Kidney (tissue), 14 donors: Measurements from ENCODE around the gene SETD1B. TPM values are rescaled to one million over a fixed set of nuclear protein-coding genes. Genes with fewer than 3 reads are reported as not detected.

Experiments used
- DNase-seq, 5 donors: peaks; one replicate each; pipeline ENCODE4 v3.0.0-alpha.2; 2013 to 2020
- FAIRE-seq: peaks from 2 replicates; lab custom pipeline; 2012; peaks lifted over from hg19 to GRCh38; lab: Jason Lieb, UNC
- H3K27ac ChIP-seq, 2 donors: one replicate each; pipeline ENCODE4 v1.7.0; 2013; ENCODE audit warnings: low read depth in 2 of 2, low read length in 2 of 2, inconsistent platforms in 1 of 2
- H3K27me3 ChIP-seq: one replicate; pipeline ENCODE4 v1.7.1; 2013; ENCODE audit warnings: low read length, inconsistent platforms; ENCODE audit not compliant: control insufficient read depth, insufficient read depth
- H3K36me3 ChIP-seq, 3 donors: one replicate each; pipeline versions ENCODE4 v1.7.0 to v1.7.1; 2013; ENCODE audit warnings: low read length in 3 of 3, control low read depth in 1 of 3, inconsistent platforms in 1 of 3; ENCODE audit not compliant: insufficient read depth in 3 of 3, control insufficient read depth in 2 of 3
- H3K4me1 ChIP-seq, 3 donors: one replicate each; pipeline versions ENCODE4 v1.7.0 to v1.7.1; 2013; ENCODE audit warnings: low read length in 3 of 3, inconsistent platforms in 1 of 3, low read depth in 1 of 3; ENCODE audit not compliant: control insufficient read depth in 2 of 3, insufficient read depth in 2 of 3
- H3K4me3 ChIP-seq, 3 donors: one replicate each; pipeline versions ENCODE4 v1.7.0 to v1.8.1; 2013; ENCODE audit warnings: low read length in 3 of 3, control low read depth in 1 of 3, inconsistent platforms in 1 of 3
- H3K9ac ChIP-seq, 3 donors: one replicate each; pipeline versions ENCODE4 v1.7.0 to v1.7.1; 2013; ENCODE audit warnings: low read length in 3 of 3, control low read depth in 1 of 3, inconsistent platforms in 1 of 3
- H3K9me3 ChIP-seq, 3 donors: one replicate each; pipeline versions ENCODE4 v1.7.0 to v1.7.1; 2013; ENCODE audit warnings: low read length in 3 of 3, control low read depth in 1 of 3, inconsistent platforms in 1 of 3; ENCODE audit not compliant: control insufficient read depth in 2 of 3, insufficient read depth in 1 of 3
- intact Hi-C: fragments of 100-400 bp; cut with DNase I; formaldehyde crosslinking; loops from one replicate; pipeline ENCODE4 v1.11.1; 2022
- polyA plus RNA-seq: library from polyadenylated mRNA; stranded (reverse); fragments of 350-450 nt; fragmentation: Illumina TruSeq; extraction: RNeasy Lipid Tissue Mini Kit (QIAGEN cat#74804); gene quantifications from one replicate; pipeline ENCODE4 v1.2.3, GENCODE V29; 2014; ENCODE audit warnings: low read depth, low replicate concordance; ENCODE audit not compliant: insufficient read depth
- total RNA-seq: library from RNA; stranded (reverse); fragmentation: NEBNext Ultra II Directional; extraction: Animal tissue kit (Norgen Biotek cat#: 25700); gene quantifications from one replicate; pipeline ENCODE4 v1.2.1, GENCODE V29; 2021
- TF ChIP-seq, protein P1 (sequence below): IDR thresholded peaks from 3 replicates; pipeline ENCODE4 v1.5.1; 2012; ENCODE audit warnings: mild to moderate bottlenecking, moderate library complexity, borderline replicate concordance; ENCODE audit not compliant: insufficient read depth; ENCODE audit errors: extremely low read depth
- donor health status: control.
- donor health status: control.
- donor health status: control.
- donor health status: control.
- donor health status: control.
- donor health status: DM: yes; HTN: yes; CAD: no.
- donor health status: Normal renal cell carcinoma (clear cell type).

The SETD1B gene
- total and polyA plus RNA-seq, 2 donors from 2014 or later: 3.5 to 34.5 TPM

DNA sequence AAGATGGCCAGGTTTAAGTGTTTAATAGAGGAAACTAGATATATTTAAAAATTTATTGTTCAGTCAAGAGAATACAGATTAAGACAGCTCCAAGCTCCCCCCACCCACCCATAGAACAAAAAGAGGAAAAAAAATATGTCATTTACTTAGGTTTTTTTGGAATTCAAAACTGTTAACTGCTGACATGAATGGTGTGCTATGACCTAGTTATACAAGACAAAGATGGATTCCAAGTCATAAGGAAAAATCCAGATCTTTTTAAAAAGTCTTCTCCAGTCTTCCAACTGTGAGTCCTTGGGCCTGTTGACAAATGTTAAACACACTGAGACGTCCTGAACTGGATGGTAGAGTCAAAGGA lies 1.3 kb upstream of the SETD1B start:
- peaks cover 0 to 31% (median 7%) of the 10 kb centered on the region in 3 donors for H3K4me1 ChIP-seq
- H3K27ac ChIP-seq: peak overlapping the region; percentile 100
- TF ChIP-seq, protein P1, sequence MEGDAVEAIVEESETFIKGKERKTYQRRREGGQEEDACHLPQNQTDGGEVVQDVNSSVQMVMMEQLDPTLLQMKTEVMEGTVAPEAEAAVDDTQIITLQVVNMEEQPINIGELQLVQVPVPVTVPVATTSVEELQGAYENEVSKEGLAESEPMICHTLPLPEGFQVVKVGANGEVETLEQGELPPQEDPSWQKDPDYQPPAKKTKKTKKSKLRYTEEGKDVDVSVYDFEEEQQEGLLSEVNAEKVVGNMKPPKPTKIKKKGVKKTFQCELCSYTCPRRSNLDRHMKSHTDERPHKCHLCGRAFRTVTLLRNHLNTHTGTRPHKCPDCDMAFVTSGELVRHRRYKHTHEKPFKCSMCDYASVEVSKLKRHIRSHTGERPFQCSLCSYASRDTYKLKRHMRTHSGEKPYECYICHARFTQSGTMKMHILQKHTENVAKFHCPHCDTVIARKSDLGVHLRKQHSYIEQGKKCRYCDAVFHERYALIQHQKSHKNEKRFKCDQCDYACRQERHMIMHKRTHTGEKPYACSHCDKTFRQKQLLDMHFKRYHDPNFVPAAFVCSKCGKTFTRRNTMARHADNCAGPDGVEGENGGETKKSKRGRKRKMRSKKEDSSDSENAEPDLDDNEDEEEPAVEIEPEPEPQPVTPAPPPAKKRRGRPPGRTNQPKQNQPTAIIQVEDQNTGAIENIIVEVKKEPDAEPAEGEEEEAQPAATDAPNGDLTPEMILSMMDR: no peak
- H3K4me3 ChIP-seq: peak overlapping the region; percentile 93 to 94 (median 94)
- H3K36me3 ChIP-seq: peaks cover 0 to 8% (median 2%) of the 10 kb centered on the region in 3 donors
- DNase-seq: no peak
- FAIRE-seq: no peak
- intact Hi-C loops: no loop called here
- H3K27me3 ChIP-seq: no peaks in the 10 kb centered on the region
- H3K9ac ChIP-seq: peak overlapping the region; percentile 70 to 100 (median 99)
- H3K9me3 ChIP-seq: no peaks in the 10 kb centered on the region

DNA sequence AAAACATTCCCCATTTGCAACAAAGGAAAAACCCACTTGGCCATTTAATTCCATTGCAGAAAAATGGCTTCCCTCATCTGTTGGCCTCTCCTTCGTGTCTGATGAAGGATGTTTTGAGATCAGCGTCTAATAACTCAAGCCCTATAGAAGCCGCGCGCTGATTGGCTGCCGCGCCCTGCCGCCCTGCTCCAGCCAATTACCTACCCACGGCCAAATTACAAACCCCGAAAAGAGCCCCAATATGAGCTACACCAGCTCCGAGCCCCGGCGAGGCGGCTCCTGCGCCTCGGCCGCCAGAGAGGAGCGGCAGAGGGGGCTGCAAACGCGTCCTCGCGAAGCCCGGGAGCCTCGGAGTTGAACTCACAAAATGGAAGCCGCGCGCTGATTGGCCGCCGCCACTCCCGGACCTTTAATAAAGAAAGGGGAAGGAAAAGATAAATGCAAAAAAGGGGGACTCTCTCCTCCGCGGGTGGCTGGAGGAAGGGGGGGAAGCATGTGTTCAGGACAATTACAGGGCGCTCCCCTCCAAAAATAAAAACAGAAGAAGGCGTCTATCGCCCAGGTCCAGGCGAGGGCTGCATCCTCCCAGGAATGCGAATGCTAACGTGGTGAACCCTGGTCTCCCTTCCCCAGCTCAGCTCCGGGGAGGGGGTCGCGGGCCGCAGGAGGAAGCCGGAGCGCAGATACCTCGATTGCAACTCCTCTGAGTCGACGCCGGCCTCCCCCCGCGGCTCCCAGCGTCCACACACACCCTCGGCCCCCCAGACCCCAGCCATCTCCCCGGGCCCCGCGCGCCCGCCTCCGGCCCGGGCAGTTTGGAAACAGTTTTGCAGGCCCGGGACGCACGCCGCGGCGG lies 738 bp upstream of the SETD1B start:
- FAIRE-seq: no peak
- peaks cover 0 to 9% (median 2%) of the 10 kb centered on the region in 3 donors for H3K36me3 ChIP-seq
- peaks cover 0 to 27% (median 1%) of the 10 kb centered on the region in 3 donors for H3K4me1 ChIP-seq
- intact Hi-C loops: no loop called here
- peak overlapping the region; percentile 70 to 100 (median 99) for H3K9ac ChIP-seq
- DNase-seq: peak; percentile 97 to 98 (median 97)
- peak overlapping the region; percentile 93 to 94 (median 94) for H3K4me3 ChIP-seq
- TF ChIP-seq, protein P1: no peak
- H3K27me3 ChIP-seq: no peaks in the 10 kb centered on the region
- no peaks in the 10 kb centered on the region for H3K9me3 ChIP-seq
- H3K27ac ChIP-seq: peak overlapping the region; percentile 100

DNA sequence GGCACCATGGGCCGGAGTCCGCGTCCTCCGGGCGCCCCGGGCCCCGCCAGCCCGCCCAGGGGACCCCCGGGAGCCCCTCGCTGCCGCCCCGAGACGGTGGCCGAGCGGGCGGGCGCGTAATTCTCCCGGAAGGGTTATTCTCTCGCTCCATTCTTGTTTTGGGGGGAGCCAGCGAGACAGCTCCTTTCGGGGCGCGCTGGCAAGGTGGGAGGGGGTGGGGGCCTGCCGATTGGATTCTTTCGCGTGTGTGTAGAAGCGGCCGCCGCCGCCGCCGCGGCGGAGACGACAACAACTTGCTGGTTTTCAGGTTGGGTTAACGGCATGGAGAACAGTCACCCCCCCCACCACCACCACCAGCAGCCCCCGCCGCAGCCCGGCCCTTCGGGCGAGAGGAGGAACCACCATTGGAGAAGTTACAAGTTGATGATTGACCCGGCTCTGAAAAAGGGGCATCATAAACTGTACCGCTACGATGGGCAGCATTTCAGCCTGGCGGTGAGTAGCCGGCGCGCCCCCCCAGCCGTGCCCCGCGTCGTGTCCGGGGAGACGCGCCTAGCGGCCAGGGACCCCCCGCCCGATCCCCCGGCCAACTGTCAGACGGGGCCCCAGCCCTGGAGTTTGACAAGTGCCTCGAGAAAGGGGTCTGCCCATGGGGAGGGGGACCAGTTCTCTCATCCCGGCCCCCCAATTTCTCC lies 755 bp downstream of the SETD1B start:
- peak overlapping the region in 2 of 3 donors; percentile 50 to 71 for H3K4me3 ChIP-seq
- intact Hi-C loops: no loop called here
- H3K27me3 ChIP-seq: no peaks in the 10 kb centered on the region
- H3K9ac ChIP-seq: peak overlapping the region in 2 of 3 donors; percentile 48 to 65
- H3K36me3 ChIP-seq: peaks cover 0 to 21% (median 4%) of the 10 kb centered on the region in 3 donors
- no peaks in the 10 kb centered on the region for H3K9me3 ChIP-seq
- FAIRE-seq (no peak), DNase-seq (peak; percentile 81 to 90 (median 86))
- TF ChIP-seq, protein P1: no peak
- peak overlapping the region; percentile 80 to 93 for H3K27ac ChIP-seq
- H3K4me1 ChIP-seq: peaks cover 0 to 18% (median 0%) of the 10 kb centered on the region in 3 donors
